Osteoblast (primary cell): Measurements from ENCODE around the gene DLG2. TPM values are rescaled to one million over a fixed set of nuclear protein-coding genes. Genes with fewer than 3 reads are reported as not detected.

ENCODE experiments used
- DNase-seq: peaks from one replicate; pipeline ENCODE4 v3.0.0; 2011; ENCODE audit warnings: low spot score, mixed read lengths; ENCODE audit not compliant: insufficient read length; ENCODE audit errors: missing footprints
- H2AFZ ChIP-seq: 2 replicates; pipeline ENCODE4 v1.6.0; 2011; ENCODE audit warnings: mild to moderate bottlenecking, low read length
- H3K27ac ChIP-seq: 2 replicates; pipeline ENCODE4 v1.5.1; 2011; ENCODE audit warnings: mild to moderate bottlenecking, low read depth, low read length, moderate library complexity
- H3K27me3 ChIP-seq: 2 replicates; pipeline ENCODE4 v1.6.0; 2012; ENCODE audit warnings: mild to moderate bottlenecking, control low read depth, inconsistent platforms, low read length, moderate library complexity; ENCODE audit not compliant: insufficient read depth
- H3K36me3 ChIP-seq: 2 replicates; pipeline ENCODE4 v1.5.1; 2011; ENCODE audit warnings: mild to moderate bottlenecking, low read length, control low read depth, moderate library complexity; ENCODE audit not compliant: insufficient read depth
- H3K4me1 ChIP-seq: 2 replicates; pipeline ENCODE4 v1.5.1; 2011; ENCODE audit warnings: mild to moderate bottlenecking, low read length, control low read depth, moderate library complexity; ENCODE audit not compliant: insufficient read depth
- H3K4me2 ChIP-seq: 2 replicates; pipeline ENCODE4 v1.6.0; 2011; ENCODE audit warnings: mild to moderate bottlenecking, low read length; ENCODE audit not compliant: insufficient read depth
- H3K4me3 ChIP-seq: fragments of 200-600 bp; sonication (generic); 3 replicates; pipeline ENCODE4 v1.5.1; 2012; ENCODE audit warnings: mild to moderate bottlenecking, low read length, inconsistent platforms; ENCODE audit not compliant: insufficient read depth
- H3K79me2 ChIP-seq: 2 replicates; pipeline ENCODE4 v1.6.0; 2012; ENCODE audit warnings: mild to moderate bottlenecking, low read length, control low read depth, inconsistent platforms; ENCODE audit not compliant: insufficient read depth
- H3K9me3 ChIP-seq: 2 replicates; pipeline ENCODE4 v1.5.1; 2011; ENCODE audit warnings: low read depth, low read length, control low read depth
- H4K20me1 ChIP-seq: 2 replicates; pipeline ENCODE4 v1.6.0; 2012; ENCODE audit warnings: mild to moderate bottlenecking, low read length, control low read depth; ENCODE audit not compliant: insufficient read depth
- CTCF ChIP-seq: IDR thresholded peaks from 2 replicates; pipeline ENCODE4 v1.5.1; 2011; ENCODE audit warnings: mild to moderate bottlenecking, low read depth, low read length, moderate library complexity; ENCODE audit errors: extremely low read depth
- total RNA-seq: library from RNA; depleted of rRNA; stranded (reverse); fragments of >200 nt; gene quantifications from 2 replicates; pipeline ENCODE4 v1.2.3, GENCODE V29; 2012

Gene DLG2
- total RNA-seq, 1 donor, result 3.3 TPM

GRCh38 chr11:85483861-85484260 lies 143.3 kb downstream of the DLG2 start:
- Histone ChIP-seq H3K4me2 (no peak overlapping the region), H2AFZ (no peak overlapping the region), H3K27me3 (no peaks in the 10 kb centered on the region), H3K4me1 (no peaks in the 10 kb centered on the region), H3K4me3 (no peak overlapping the region), H3K27ac (no peak overlapping the region), H4K20me1 (no peaks in the 10 kb centered on the region), H3K9me3 (peaks cover 5% of the 10 kb centered on the region), H3K36me3 (no peaks in the 10 kb centered on the region), H3K79me2 (no peaks in the 10 kb centered on the region)
- no peak for TF ChIP-seq CTCF
- DNase-seq, result no peak

DNA sequence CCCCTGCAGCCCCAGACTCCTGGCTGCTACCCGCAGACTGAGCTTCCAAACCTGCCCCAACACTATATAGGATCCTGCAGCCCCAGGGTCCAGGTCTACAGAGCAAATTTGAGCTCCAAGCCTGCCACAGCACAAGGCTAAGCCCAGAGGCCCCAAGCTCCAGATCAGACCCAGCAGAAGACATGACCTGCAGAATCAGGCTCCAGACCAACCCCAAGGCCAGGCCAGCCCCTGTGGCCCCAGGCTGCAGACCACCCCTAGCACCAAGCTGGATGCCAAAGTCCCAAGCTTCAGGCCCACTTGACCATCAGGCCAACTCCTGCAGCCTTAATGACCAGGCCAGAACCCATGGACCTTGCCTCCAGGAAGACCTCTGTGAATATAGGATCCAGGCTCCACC lies 145.3 kb downstream of the DLG2 start:
- no peak overlapping the region for H3K27ac ChIP-seq
- no peak overlapping the region for H3K4me3 ChIP-seq
- no peaks in the 10 kb centered on the region for H3K27me3 ChIP-seq
- no peak for TF ChIP-seq CTCF
- no peaks in the 10 kb centered on the region for H3K4me1 ChIP-seq
- peaks cover 5% of the 10 kb centered on the region for H3K9me3 ChIP-seq
- no peaks in the 10 kb centered on the region for H4K20me1 ChIP-seq
- DNase-seq, result peak; percentile 3
- H2AFZ ChIP-seq, result no peak overlapping the region
- H3K4me2 ChIP-seq, result no peak overlapping the region
- H3K79me2 ChIP-seq, result no peaks in the 10 kb centered on the region
- no peaks in the 10 kb centered on the region for H3K36me3 ChIP-seq

GRCh38 chr11:85475660-85476517 lies 151.3 kb downstream of the DLG2 start:
- Histone ChIP-seq H3K9me3 (no peaks in the 10 kb centered on the region), H2AFZ (no peak overlapping the region), H3K4me2 (no peak overlapping the region), H3K27me3 (no peaks in the 10 kb centered on the region), H4K20me1 (no peaks in the 10 kb centered on the region), H3K4me1 (no peaks in the 10 kb centered on the region), H3K27ac (no peak overlapping the region), H3K79me2 (no peaks in the 10 kb centered on the region), H3K4me3 (no peak overlapping the region), H3K36me3 (no peaks in the 10 kb centered on the region)
- DNase-seq, result no peak
- no peak for TF ChIP-seq CTCF

- Histone ChIP-seq H2AFZ (no peak overlapping the region), H3K27ac (no peak overlapping the region), H3K4me3 (no peak overlapping the region), H3K79me2 (no peaks in the 10 kb centered on the region), H4K20me1 (no peaks in the 10 kb centered on the region), H3K36me3 (no peaks in the 10 kb centered on the region), H3K4me2 (no peak overlapping the region), H3K27me3 (no peaks in the 10 kb centered on the region), H3K4me1 (no peaks in the 10 kb centered on the region), H3K9me3 (no peaks in the 10 kb centered on the region)
- DNase-seq, result no peak
- no peak for TF ChIP-seq CTCF
Measured at GRCh38 chr11:85472953-85473352, 154.2 kb downstream of the DLG2 start.
